ENCODE results near the gene ABCC10. TPM values are rescaled to one million over a fixed set of nuclear protein-coding genes. Genes with fewer than 3 reads are reported as not detected.
"Not testable (repeated sequence)": the region's sequence is repeated elsewhere in the genome, so short reads cannot be mapped to it uniquely, and the experiment has no call there.

Gene ABCC10
- total and polyA plus RNA-seq, 10 of the 15 experiments (the other 5 are each of a cell fraction or from before 2014, with no cell fraction given) = 0.80 to 18.2 (median 6.4) TPM

DNA sequence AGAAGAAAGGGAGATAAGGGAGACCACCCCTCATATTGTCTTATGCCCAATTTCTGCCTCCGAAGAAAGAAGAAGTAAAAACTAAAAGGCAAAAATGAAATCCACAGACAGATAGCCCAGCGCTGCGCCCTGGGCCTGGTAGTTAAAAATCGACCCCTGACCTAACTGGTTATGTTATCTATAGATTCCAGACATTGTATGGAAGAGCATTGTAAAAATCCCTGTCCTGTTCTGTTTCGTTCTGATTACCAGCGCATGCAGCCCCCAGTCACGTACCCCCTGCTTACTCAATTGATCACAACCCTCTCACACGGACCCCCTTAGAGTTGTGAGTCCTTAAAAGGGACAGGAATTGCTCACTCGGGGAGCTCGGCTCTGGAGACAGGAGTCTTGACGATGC, 34.2 kb upstream of the ABCC10 start:
- POLR2A ChIA-PET = interaction anchor here (0.6 to 7.8 kb wide), 7 partner anchors 10 to 163 kb away, joined by 3 to 91 read pairs (median 4); partner anchors contain the start of gene ZNF318
- H3K27ac ChIP-seq (ENCODE audit: control insufficient read depth, insufficient read depth) = peak overlapping the region; percentile 59

DNA sequence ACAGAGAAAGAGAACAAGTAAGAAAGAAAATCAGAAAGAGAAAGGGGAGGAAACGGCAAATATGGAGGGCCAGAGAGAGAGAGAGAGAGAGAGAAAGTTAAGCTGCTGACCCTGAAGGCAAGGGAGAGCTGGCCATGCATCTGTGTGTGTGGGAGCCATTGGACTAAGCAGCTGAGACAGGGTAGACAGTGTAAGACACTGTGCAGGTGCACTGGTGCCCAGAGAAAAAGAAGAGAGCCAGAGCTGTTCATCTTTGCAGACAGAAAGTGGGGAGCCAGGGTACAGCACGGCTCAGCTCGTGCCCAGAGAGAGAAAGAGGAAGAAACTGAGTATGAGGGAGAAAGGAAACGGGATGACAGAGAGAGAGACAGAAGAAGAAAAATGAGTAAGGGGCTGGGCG, 33.7 kb upstream of the ABCC10 start:
- Histone ChIP-seq H3K9ac (ENCODE audit: control insufficient read depth, insufficient read depth, low read length) (peak overlapping the region; percentile 71), H3K4me2 (ENCODE audit: control insufficient read depth, insufficient read depth) (peak overlapping the region; percentile 77), H3K9me3 (replicated peaks; ENCODE audit: control insufficient read depth, insufficient read depth, low read length) (no peaks in the 10 kb centered on the region), H4K20me1 (ENCODE audit: control insufficient read depth, insufficient read depth) (no peaks in the 10 kb centered on the region), H2AFZ (ENCODE audit: control insufficient read depth, low read depth, low read length) (peak overlapping the region; percentile 68), H3K36me3 (ENCODE audit: control insufficient read depth in 2 of 2, insufficient read depth in 2 of 2, low read length in 1 of 2) (no peaks in the 10 kb centered on the region), H3K79me2 (ENCODE audit: control insufficient read depth, insufficient read depth, low read length) (peaks cover 41% of the 10 kb centered on the region), H3K4me1 (ENCODE audit: control insufficient read depth, insufficient read depth, low read length) (peaks cover 6% of the 10 kb centered on the region; the same call in 1 of the 2 replicates), H3K27me3 (replicated peaks in 1 of 2; ENCODE audit: control insufficient read depth in 2 of 2, insufficient read depth in 2 of 2, low read length in 1 of 2) (no peaks in the 10 kb centered on the region), H3K27ac (ENCODE audit: control insufficient read depth, insufficient read depth) (peak overlapping the region; percentile 59), H3K4me3 (peak overlapping the region; percentile 52)
- FAIRE-seq (no peak), ATAC-seq (peak; percentile 61), DNase-seq (ENCODE audit: low read depth, low spot score) (no peak)
- intact Hi-C loops (cut with micrococcal nuclease; ENCODE audit: unreplicated experiment) (loop anchor here (2.0 kb wide), 1 partner anchor 33 kb away; no protein-coding TSS in a partner anchor), in situ Hi-C loops (cut with MboI) (no loop called here)
- whole genome bisulfite sequencing (ENCODE audit: insufficient coverage, insufficient replicate concordance, low lambda C conversion rate, missing lambda C conversion rate) = 0% methylated on average over 5 of the region's 5 CpGs
- BruUV-seq (replicated peaks) = no TSS peak
- POLR2A ChIA-PET = interaction anchor here (0.6 to 7.8 kb wide), 10 partner anchors 10 to 164 kb away, joined by 3 to 91 read pairs (median 4); partner anchors contain the start of genes ABCC10, LRRC73 and ZNF318
- CTCF ChIA-PET = interaction anchor here (1.0 to 7.6 kb wide), 8 partner anchors 10 to 116 kb away, joined by 3 to 118 read pairs (median 4); partner anchors contain the start of genes CRIP3 and LRRC73
- SMC1A ChIA-PET (ENCODE audit: uncharacterized antibody, unreplicated experiment) = interaction anchor here (0.7 to 27.6 kb wide), 11 partner anchors 8 to 217 kb away, joined by 3 to 616 read pairs (median 3); partner anchors contain the start of genes ABCC10 and ZNF318
- RAD21 ChIA-PET (ENCODE audit: unreplicated experiment) = interaction anchor here (1.0 to 7.5 kb wide), 12 partner anchors 9 to 138 kb away, joined by 3 to 57 read pairs (median 8); partner anchors contain the start of genes ABCC10, CRIP3 and ZNF318
- TF ChIP-seq ZNF217 (IDR thresholded peaks at IDR 0.05) (no peak), IKZF2 (IDR thresholded peaks at IDR 0.05) (0 out of 4 replicates have a peak, but pooled peaks of 1 of the 2 experiments have one; percentile 27), IKZF1 (conservative IDR thresholded peaks at IDR 0.05) (no peak), YY1 (IDR thresholded peaks at IDR 0.05; ENCODE audit: low read depth, low read length) (0 out of 2 replicates have a peak, but pooled peaks have one; percentile 19), BHLHE40 (IDR thresholded peaks at IDR 0.05; ENCODE audit: borderline replicate concordance in 1 of 2, low read depth in 2 of 2, low read length in 1 of 2) (peak in 1 of 2 experiments; percentile 21; a peak in 1 of 4 replicates), SPI1 (IDR thresholded peaks at IDR 0.05; ENCODE audit: borderline replicate concordance, insufficient read depth, low read depth, low read length) (no peak)
- TF ChIP-seq, protein P1, sequence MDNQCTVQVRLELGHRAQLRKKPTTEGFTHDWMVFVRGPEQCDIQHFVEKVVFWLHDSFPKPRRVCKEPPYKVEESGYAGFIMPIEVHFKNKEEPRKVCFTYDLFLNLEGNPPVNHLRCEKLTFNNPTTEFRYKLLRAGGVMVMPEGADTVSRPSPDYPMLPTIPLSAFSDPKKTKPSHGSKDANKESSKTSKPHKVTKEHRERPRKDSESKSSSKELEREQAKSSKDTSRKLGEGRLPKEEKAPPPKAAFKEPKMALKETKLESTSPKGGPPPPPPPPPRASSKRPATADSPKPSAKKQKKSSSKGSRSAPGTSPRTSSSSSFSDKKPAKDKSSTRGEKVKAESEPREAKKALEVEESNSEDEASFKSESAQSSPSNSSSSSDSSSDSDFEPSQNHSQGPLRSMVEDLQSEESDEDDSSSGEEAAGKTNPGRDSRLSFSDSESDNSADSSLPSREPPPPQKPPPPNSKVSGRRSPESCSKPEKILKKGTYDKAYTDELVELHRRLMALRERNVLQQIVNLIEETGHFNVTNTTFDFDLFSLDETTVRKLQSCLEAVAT (IDR thresholded peaks at IDR 0.05) = 0 out of 2 replicates have a peak, but pooled peaks have one; percentile 29
- TF ChIP-seq, protein P2, sequence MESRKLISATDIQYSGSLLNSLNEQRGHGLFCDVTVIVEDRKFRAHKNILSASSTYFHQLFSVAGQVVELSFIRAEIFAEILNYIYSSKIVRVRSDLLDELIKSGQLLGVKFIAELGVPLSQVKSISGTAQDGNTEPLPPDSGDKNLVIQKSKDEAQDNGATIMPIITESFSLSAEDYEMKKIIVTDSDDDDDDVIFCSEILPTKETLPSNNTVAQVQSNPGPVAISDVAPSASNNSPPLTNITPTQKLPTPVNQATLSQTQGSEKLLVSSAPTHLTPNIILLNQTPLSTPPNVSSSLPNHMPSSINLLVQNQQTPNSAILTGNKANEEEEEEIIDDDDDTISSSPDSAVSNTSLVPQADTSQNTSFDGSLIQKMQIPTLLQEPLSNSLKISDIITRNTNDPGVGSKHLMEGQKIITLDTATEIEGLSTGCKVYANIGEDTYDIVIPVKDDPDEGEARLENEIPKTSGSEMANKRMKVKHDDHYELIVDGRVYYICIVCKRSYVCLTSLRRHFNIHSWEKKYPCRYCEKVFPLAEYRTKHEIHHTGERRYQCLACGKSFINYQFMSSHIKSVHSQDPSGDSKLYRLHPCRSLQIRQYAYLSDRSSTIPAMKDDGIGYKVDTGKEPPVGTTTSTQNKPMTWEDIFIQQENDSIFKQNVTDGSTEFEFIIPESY (IDR thresholded peaks at IDR 0.05) = no peak

More for the DNA sequence above, 34.2 kb upstream of the ABCC10 start:
- FAIRE-seq; H3K36me3 ChIP-seq (ENCODE audit: control insufficient read depth in 2 of 2, insufficient read depth in 2 of 2, low read length in 1 of 2); DNase-seq (ENCODE audit: low read depth, low spot score); H3K27me3 ChIP-seq (replicated peaks in 1 of 2; ENCODE audit: control insufficient read depth in 2 of 2, insufficient read depth in 2 of 2, low read length in 1 of 2); H3K9me3 ChIP-seq (replicated peaks; ENCODE audit: control insufficient read depth, insufficient read depth, low read length); H4K20me1 ChIP-seq (ENCODE audit: control insufficient read depth, insufficient read depth); ATAC-seq; in situ Hi-C loops (cut with MboI); H3K4me1 ChIP-seq (ENCODE audit: control insufficient read depth, insufficient read depth, low read length): not testable (repeated sequence)
- TF ChIP-seq, protein P3, sequence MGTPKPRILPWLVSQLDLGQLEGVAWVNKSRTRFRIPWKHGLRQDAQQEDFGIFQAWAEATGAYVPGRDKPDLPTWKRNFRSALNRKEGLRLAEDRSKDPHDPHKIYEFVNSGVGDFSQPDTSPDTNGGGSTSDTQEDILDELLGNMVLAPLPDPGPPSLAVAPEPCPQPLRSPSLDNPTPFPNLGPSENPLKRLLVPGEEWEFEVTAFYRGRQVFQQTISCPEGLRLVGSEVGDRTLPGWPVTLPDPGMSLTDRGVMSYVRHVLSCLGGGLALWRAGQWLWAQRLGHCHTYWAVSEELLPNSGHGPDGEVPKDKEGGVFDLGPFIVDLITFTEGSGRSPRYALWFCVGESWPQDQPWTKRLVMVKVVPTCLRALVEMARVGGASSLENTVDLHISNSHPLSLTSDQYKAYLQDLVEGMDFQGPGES (IDR thresholded peaks at IDR 0.05) = peak; percentile 9; the same call in 1 of the 2 replicates
- H3K9ac ChIP-seq (ENCODE audit: control insufficient read depth, insufficient read depth, low read length) = peak overlapping the region; percentile 71
- CTCF ChIA-PET = interaction anchor here (1.1 to 7.6 kb wide), 6 partner anchors 10 to 116 kb away, joined by 3 to 118 read pairs (median 8); partner anchors contain the start of genes CRIP3 and LRRC73
- peaks cover 41% of the 10 kb centered on the region for H3K79me2 ChIP-seq (ENCODE audit: control insufficient read depth, insufficient read depth, low read length)
- peak overlapping the region; percentile 68 for H2AFZ ChIP-seq (ENCODE audit: control insufficient read depth, low read depth, low read length)
- SMC1A ChIA-PET (ENCODE audit: uncharacterized antibody, unreplicated experiment) = interaction anchor here (0.8 to 27.6 kb wide), 9 partner anchors 8 to 124 kb away, joined by 3 to 616 read pairs (median 4); partner anchors contain the start of genes ABCC10 and ZNF318
- 66% methylated on average over 11 of the region's 11 CpGs for WGBS (ENCODE audit: insufficient coverage, insufficient replicate concordance, low lambda C conversion rate, missing lambda C conversion rate)
- H3K4me3 ChIP-seq = peak overlapping the region; percentile 52
- RAD21 ChIA-PET (ENCODE audit: unreplicated experiment) = interaction anchor here (1.0 to 7.5 kb wide), 10 partner anchors 10 to 138 kb away, joined by 3 to 57 read pairs (median 9); partner anchors contain the start of genes ABCC10, CRIP3 and ZNF318
- peak overlapping the region; percentile 77 for H3K4me2 ChIP-seq (ENCODE audit: control insufficient read depth, insufficient read depth)
- intact Hi-C loops (cut with micrococcal nuclease; ENCODE audit: unreplicated experiment) = loop anchor here (2.0 kb wide), 1 partner anchor 32 kb away; no protein-coding TSS in a partner anchor
- BruUV-seq (replicated peaks) = TSS peak; percentile 80

Measured in GM12878 (cell line).